ENCODE data around the gene ANKS1B.

The ANKS1B gene

DNA sequence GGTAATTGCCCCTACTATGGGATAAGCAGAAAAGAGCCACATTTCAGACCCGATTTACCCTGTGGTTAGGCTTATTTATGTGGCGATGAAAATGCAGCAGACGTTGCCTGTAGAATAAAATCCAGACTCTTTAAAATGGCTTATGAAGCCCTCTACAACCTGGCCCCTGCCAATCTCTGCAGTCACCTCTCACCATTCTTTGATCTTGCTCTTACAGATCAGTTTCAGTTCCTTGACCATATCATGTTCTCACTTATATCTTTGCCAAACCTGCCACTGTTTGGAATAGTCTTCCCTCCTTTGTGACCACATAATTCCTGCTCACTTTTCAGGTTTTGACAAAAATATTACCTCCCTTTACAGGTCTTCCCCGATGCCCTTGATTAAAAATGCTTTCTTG is 601.5 kb downstream of the ANKS1B start:
- in situ Hi-C loops (cut with MboI; ENCODE audit: low sequenced_read_pairs, unreplicated experiment): loop anchor here (10.0 to 25.0 kb wide), 3 partner anchors 242 to 382 kb away; no protein-coding TSS in a partner anchor
- DNase-seq (ENCODE audit: low spot score): no peak
- TF ChIP-seq, protein P1, sequence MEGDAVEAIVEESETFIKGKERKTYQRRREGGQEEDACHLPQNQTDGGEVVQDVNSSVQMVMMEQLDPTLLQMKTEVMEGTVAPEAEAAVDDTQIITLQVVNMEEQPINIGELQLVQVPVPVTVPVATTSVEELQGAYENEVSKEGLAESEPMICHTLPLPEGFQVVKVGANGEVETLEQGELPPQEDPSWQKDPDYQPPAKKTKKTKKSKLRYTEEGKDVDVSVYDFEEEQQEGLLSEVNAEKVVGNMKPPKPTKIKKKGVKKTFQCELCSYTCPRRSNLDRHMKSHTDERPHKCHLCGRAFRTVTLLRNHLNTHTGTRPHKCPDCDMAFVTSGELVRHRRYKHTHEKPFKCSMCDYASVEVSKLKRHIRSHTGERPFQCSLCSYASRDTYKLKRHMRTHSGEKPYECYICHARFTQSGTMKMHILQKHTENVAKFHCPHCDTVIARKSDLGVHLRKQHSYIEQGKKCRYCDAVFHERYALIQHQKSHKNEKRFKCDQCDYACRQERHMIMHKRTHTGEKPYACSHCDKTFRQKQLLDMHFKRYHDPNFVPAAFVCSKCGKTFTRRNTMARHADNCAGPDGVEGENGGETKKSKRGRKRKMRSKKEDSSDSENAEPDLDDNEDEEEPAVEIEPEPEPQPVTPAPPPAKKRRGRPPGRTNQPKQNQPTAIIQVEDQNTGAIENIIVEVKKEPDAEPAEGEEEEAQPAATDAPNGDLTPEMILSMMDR (IDR thresholded peaks at IDR 0.05; ENCODE audit: borderline replicate concordance, control extremely low read depth, extremely low read depth, insufficient read depth, missing control alignments): no peak

DNA sequence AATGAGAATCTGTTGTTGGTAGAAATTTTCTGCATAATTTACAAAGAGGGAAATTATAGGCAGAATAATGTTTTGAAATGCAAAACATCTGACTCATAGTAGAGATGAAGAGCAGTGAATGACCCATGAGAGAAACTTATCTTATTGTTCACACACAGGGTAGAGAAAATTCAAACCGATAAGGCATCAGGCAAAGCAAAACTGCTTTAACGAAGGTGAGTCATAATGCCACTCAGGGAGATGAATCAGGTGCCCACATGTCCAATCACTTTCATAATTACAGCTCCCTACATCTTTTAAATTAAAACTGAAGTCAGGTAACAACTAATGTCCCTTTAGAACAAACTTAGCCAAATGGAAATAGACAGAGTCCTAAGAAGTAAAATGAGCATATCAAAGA is 602.7 kb downstream of the ANKS1B start:
- TF ChIP-seq, protein P1 (IDR thresholded peaks at IDR 0.05; ENCODE audit: borderline replicate concordance, control extremely low read depth, extremely low read depth, insufficient read depth, missing control alignments): no peak
- in situ Hi-C loops (cut with MboI; ENCODE audit: low sequenced_read_pairs, unreplicated experiment): loop anchor here (10.0 to 25.0 kb wide), 3 partner anchors 243 to 383 kb away; no protein-coding TSS in a partner anchor
- peak; percentile 22 for DNase-seq (ENCODE audit: low spot score)

GRCh38 chr12:99380701-99381100 is 604.0 kb downstream of the ANKS1B start:
- no peak for DNase-seq (ENCODE audit: low spot score)
- TF ChIP-seq, protein P1 (IDR thresholded peaks at IDR 0.05; ENCODE audit: borderline replicate concordance, control extremely low read depth, extremely low read depth, insufficient read depth, missing control alignments): no peak
- in situ Hi-C loops (cut with MboI; ENCODE audit: low sequenced_read_pairs, unreplicated experiment): loop anchor here (10.0 to 25.0 kb wide), 3 partner anchors 244 to 384 kb away; no protein-coding TSS in a partner anchor

DNA sequence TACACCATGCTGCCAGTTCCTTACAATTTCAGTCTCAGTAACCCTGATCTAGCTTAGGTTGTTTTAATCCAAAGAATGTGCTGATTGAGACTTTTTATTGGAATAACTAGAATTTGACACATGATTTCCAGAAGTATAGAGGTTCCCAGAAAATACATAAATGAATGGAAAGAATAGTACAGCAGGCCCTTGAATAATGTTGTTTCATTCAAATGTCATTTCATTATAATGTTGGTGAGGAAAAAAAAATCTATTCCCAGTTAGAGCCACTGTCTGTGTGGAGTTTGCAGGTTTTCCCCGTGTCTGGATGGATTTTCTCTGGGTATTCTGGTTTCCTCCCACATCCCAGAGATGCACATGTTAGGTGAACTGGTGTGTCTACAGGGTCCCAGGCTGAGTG is 610.7 kb downstream of the ANKS1B start:
- DNase-seq (ENCODE audit: low spot score): no peak
- TF ChIP-seq, protein P1 (IDR thresholded peaks at IDR 0.05; ENCODE audit: borderline replicate concordance, control extremely low read depth, extremely low read depth, insufficient read depth, missing control alignments): no peak
- in situ Hi-C loops (cut with MboI; ENCODE audit: low sequenced_read_pairs, unreplicated experiment): no loop called here

GRCh38 chr12:99372257-99372920 is 612.3 kb downstream of the ANKS1B start:
- in situ Hi-C loops (cut with MboI; ENCODE audit: low sequenced_read_pairs, unreplicated experiment): no loop called here
- TF ChIP-seq, protein P1 (IDR thresholded peaks at IDR 0.05; ENCODE audit: borderline replicate concordance, control extremely low read depth, extremely low read depth, insufficient read depth, missing control alignments): no peak
- DNase-seq (ENCODE audit: low spot score): no peak

DNA sequence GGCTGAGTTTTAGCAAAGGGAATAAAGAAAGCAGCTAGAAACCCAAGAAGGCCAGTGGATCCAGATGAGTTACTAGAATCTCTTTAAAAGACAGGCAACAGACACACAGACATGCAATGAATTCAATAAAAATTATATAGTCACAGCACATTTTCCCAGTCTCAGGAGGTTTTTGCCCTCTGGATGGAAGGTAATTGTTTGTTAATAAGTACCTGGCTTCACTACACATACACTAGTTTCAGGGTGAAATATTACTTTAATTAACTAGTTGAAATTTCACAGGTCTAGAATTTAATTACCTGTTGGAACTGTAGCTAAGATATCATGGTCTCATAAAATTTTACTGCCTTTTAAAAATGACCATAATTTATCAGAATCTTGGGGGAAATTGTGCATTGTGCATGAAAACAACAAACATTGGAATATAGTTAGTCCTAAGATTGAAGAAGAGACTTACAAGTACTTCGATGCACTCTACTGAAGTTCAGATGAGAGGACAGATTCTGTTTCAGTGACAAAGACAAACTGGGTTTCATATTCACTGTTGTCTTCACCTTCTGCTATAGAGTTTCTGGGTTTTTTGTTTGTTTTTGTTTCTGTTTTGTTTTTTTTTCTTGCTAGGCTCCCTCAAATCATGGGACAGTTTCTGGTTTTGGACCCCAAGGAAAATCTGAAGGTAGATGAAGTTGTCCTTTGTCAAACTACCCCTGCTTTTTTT is 614.2 kb downstream of the ANKS1B start:
- TF ChIP-seq, protein P1 (IDR thresholded peaks at IDR 0.05; ENCODE audit: borderline replicate concordance, control extremely low read depth, extremely low read depth, insufficient read depth, missing control alignments): no peak
- no peak for DNase-seq (ENCODE audit: low spot score)
- in situ Hi-C loops (cut with MboI; ENCODE audit: low sequenced_read_pairs, unreplicated experiment): no loop called here

Data from GM13976 (cell line).